OCI-LY3 (cell line): ENCODE results near the gene PRR7.

Source experiments
- H2AFZ ChIP-seq: fragments of 200-600, 300-600 bp; shearing (Covaris generic); 2 replicates; pipeline ENCODE4 v1.6.0; 2014; ENCODE audit warnings: antibody characterized with exemption, low read depth, low read length
- H3K27ac ChIP-seq: fragments of 200-600, 300-600 bp; sonication (generic); 2 replicates; pipeline ENCODE4 v1.5.1; 2014; ENCODE audit warnings: mild to moderate bottlenecking, low read length, moderate library complexity, mixed read lengths
- H3K27me3 ChIP-seq: fragments of 200-600, 300-600 bp; sonication (generic); 2 replicates; pipeline ENCODE4 v1.6.1; 2014; ENCODE audit warnings: low read depth, low read length, mixed read lengths
- H3K36me3 ChIP-seq: fragments of 200-600, 300-600 bp; sonication (generic); replicated peaks from 2 replicates; pipeline ENCODE3; 2014; ENCODE audit warnings: low read depth, low read length, mixed read lengths
- H3K4me1 ChIP-seq: fragments of 300-600, 200-600 bp; sonication (generic); 2 replicates; pipeline ENCODE4 v1.6.1; 2014; ENCODE audit warnings: low read length, mixed read lengths
- H3K4me2 ChIP-seq: fragments of 200-600, 300-600 bp; sonication (generic); 2 replicates; pipeline ENCODE4 v1.6.1; 2014; ENCODE audit warnings: low read length, mixed read lengths
- H3K4me3 ChIP-seq: fragments of 300-600, 200-600 bp; sonication (generic); 2 replicates; pipeline ENCODE4 v1.5.1; 2014; ENCODE audit warnings: antibody characterized with exemption, mild to moderate bottlenecking, low read length, moderate library complexity
- H3K79me2 ChIP-seq: fragments of 300-600, 200-600 bp; shearing (Covaris generic); 2 replicates; pipeline ENCODE4 v1.6.1; 2014; ENCODE audit warnings: mild to moderate bottlenecking, low read length, mixed read lengths
- H3K9ac ChIP-seq: fragments of 300-600, 200-600 bp; shearing (Covaris generic); 2 replicates; pipeline ENCODE4 v1.6.0; 2014; ENCODE audit warnings: mild to moderate bottlenecking, low read length, moderate library complexity
- H3K9me3 ChIP-seq: fragments of 200-600, 300-600 bp; shearing (Covaris generic); 2 replicates; pipeline ENCODE4 v1.6.1; 2014; ENCODE audit warnings: low read length, mixed read lengths; ENCODE audit not compliant: insufficient read depth
- H4K20me1 ChIP-seq: fragments of 200-600, 300-600 bp; sonication (generic); 2 replicates; pipeline ENCODE4 v1.6.1; 2016; ENCODE audit warnings: low read length, mixed read lengths; ENCODE audit not compliant: insufficient read depth
- EZH2phosphoT487 ChIP-seq: fragments of 200-600 bp; shearing (Covaris generic); IDR thresholded peaks from 2 replicates; pipeline ENCODE4 v1.6.1; 2018; ENCODE audit warnings: antibody characterized with exemption, mixed run types, low read depth
- TF ChIP-seq, protein P1 (sequence below): fragments of 200-600, 300-600 bp; sonication (generic); IDR thresholded peaks from 2 replicates; pipeline ENCODE4 v1.5.1; 2014; ENCODE audit warnings: antibody characterized with exemption, low read length, low read depth

PRR7 gene

DNA sequence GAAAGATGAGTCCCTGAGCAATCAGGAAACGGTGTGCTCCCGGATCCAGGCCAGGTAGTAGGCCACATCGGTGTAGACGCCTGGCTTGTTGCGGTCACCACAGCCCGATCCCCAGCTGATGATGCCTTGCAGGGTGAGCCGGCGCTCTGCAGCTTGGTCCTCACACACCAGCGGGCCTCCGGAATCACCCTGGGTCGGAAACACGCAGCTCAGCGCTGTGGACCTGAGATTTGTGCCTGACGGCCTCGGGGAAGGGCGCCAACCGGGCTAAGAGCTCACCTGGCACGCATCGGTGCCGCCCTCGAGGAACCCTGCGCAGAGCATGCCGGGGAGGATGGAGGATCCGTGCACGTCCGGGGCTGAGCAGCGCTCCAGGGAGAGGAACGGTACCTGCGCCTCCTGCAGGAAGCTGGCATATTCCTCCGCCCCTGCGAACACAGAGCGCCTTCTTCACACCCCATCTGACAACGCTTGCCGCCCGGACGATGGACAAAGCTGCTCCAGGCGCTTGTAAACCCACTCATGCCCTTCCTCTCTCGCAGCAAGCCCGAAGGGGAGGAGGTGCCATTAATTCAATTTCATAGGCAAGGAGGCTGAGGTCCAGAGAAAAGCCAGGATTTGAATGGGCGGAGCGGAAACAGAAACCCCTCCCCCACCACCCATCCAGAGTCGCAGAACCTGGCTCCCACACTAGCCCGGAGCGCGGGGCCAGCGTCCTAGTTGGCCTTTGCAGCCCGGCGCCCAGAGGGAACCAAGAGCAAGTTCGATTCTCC lies 44.2 kb upstream of the PRR7 start:
- Histone ChIP-seq H3K4me3 (peak overlapping the region; percentile 82), H4K20me1 (no peaks in the 10 kb centered on the region), H3K4me1 (peaks cover 19% of the 10 kb centered on the region), H3K27me3 (peaks cover 17% of the 10 kb centered on the region), H3K9ac (no peak overlapping the region), H2AFZ (no peak overlapping the region), H3K79me2 (no peaks in the 10 kb centered on the region), H3K4me2 (peak overlapping the region; percentile 94), H3K27ac (no peak overlapping the region), H3K36me3 (no peaks in the 10 kb centered on the region), H3K9me3 (no peaks in the 10 kb centered on the region)
- TF ChIP-seq, protein P1, sequence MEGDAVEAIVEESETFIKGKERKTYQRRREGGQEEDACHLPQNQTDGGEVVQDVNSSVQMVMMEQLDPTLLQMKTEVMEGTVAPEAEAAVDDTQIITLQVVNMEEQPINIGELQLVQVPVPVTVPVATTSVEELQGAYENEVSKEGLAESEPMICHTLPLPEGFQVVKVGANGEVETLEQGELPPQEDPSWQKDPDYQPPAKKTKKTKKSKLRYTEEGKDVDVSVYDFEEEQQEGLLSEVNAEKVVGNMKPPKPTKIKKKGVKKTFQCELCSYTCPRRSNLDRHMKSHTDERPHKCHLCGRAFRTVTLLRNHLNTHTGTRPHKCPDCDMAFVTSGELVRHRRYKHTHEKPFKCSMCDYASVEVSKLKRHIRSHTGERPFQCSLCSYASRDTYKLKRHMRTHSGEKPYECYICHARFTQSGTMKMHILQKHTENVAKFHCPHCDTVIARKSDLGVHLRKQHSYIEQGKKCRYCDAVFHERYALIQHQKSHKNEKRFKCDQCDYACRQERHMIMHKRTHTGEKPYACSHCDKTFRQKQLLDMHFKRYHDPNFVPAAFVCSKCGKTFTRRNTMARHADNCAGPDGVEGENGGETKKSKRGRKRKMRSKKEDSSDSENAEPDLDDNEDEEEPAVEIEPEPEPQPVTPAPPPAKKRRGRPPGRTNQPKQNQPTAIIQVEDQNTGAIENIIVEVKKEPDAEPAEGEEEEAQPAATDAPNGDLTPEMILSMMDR, result no peak
- no peak for TF ChIP-seq EZH2phosphoT487

DNA sequence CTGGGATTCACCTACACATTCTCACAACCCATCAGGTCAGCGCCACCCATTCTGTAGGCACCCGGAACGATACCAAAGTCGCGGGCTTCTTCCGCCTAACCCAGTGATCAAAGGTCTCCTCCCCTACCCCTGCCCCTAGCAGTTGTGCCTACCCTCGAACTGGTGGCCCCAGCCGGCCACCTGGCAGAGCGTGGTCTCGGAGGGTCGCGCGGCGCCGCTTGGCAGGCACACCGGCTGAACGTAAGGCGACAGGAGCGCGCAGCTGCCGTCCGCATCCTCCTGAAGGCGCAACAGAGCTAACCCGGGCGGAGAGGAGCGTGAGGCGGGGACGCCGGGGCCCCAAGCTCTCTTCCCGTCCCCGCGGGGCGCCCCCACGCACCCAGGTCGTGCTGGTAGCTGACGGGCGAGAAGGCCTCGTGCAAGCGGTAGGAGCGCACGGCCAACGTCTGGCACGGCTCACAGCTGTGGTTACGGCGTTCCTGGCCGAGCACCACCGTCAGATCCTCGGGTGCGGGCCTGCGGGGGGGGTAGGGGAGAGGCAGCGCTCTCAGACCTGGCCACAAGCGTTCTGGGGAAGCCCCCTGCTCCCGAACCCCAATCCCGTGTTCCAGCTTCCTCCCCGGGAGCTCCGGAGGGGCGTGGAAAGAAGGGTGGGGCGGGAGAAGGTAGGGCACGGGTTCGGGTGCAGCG lies 43.4 kb upstream of the PRR7 start:
- peak overlapping the region; percentile 94 for H3K4me2 ChIP-seq
- H3K27me3 ChIP-seq, result peaks cover 17% of the 10 kb centered on the region
- no peak overlapping the region for H3K27ac ChIP-seq
- no peaks in the 10 kb centered on the region for H3K79me2 ChIP-seq
- TF ChIP-seq, protein P1, result no peak
- no peak for TF ChIP-seq EZH2phosphoT487
- H4K20me1 ChIP-seq, result no peaks in the 10 kb centered on the region
- H3K4me3 ChIP-seq, result peak overlapping the region; percentile 82
- peak overlapping the region; percentile 61 for H3K9ac ChIP-seq
- H3K4me1 ChIP-seq, result peaks cover 19% of the 10 kb centered on the region
- H3K36me3 ChIP-seq, result no peaks in the 10 kb centered on the region
- peak overlapping the region; percentile 65; the same call in 1 of the 2 replicates for H2AFZ ChIP-seq
- no peaks in the 10 kb centered on the region for H3K9me3 ChIP-seq

DNA sequence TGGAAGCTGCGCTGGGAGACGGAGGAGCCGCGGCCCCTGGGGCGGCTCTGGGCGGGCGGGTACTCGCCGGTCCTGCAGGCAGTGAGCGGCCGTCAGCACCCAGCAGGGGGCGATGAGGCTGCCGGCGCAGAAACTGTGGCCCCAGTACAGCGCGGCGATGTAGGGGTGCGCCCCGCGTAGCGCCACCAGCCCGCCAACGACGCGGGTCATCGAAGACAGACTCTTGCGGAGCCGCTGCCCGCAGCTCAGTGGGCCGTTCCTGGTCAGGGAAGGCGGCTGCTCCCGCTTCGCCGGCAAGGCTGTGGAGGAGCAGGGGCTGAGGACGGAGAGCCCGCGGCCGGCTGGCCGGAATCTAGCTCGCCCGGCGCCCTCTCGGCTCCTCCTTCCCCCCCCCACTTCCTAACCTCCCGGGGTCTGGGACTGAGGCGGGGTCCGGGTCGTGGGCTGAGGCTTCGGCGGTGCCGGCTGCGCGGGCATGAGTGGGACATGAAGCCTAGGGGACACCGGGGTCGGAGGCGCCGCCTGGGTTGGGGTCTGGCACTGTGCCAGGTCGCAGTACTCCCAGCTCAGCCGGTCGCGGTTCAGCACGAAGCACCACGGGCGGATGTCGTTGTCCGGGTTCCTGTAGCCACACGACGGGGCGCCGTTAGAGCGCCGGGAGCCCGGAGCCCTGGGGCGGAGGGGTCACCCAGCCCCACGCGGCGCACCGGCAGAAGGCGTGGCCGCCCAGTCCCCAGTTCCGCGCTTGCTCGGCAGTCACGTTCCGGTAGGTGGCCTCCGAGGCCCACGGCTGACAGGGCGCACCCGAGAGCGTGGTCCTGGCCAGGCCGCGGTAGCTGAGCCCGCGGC lies 42.6 kb upstream of the PRR7 start:
- no peaks in the 10 kb centered on the region for H3K36me3 ChIP-seq
- no peaks in the 10 kb centered on the region for H3K9me3 ChIP-seq
- peaks cover 17% of the 10 kb centered on the region for H3K27me3 ChIP-seq
- peaks cover 19% of the 10 kb centered on the region for H3K4me1 ChIP-seq
- H3K79me2 ChIP-seq, result no peaks in the 10 kb centered on the region
- peak overlapping the region; percentile 61 for H3K9ac ChIP-seq
- peak overlapping the region; percentile 82 for H3K4me3 ChIP-seq
- H4K20me1 ChIP-seq, result no peaks in the 10 kb centered on the region
- no peak overlapping the region for H3K27ac ChIP-seq
- peak overlapping the region; percentile 94 for H3K4me2 ChIP-seq
- TF ChIP-seq, protein P1, result peak; percentile 69
- TF ChIP-seq EZH2phosphoT487, result no peak
- H2AFZ ChIP-seq, result peak overlapping the region; percentile 65; the same call in 1 of the 2 replicates
